Measurements from ENCODE around the gene HKDC1.
"Not testable (repeated sequence)": the region's sequence is repeated elsewhere in the genome, so short reads cannot be mapped to it uniquely, and the experiment has no call there.

Gene HKDC1

GRCh38 chr10:69241575-69241974 is 21.4 kb downstream of the HKDC1 start:
- Histone ChIP-seq H3K27me3 (ENCODE audit: control insufficient read depth, insufficient read depth, low read length, poor library complexity, severe bottlenecking) (no peaks in the 10 kb centered on the region), H3K4me1 (ENCODE audit: control insufficient read depth, insufficient read depth, low read length) (no peaks in the 10 kb centered on the region), H3K27ac (ENCODE audit: insufficient read depth, low read depth, low read length, poor library complexity, severe bottlenecking) (no peak overlapping the region), H3K9me3 (ENCODE audit: control insufficient read depth, low read length) (no peaks in the 10 kb centered on the region), H3K36me3 (ENCODE audit: control insufficient read depth, insufficient read depth, low read length) (no peaks in the 10 kb centered on the region), H3K4me3 (ENCODE audit: insufficient read depth, low read depth, low read length) (no peak overlapping the region)
- 90 to 92% methylated on average over 7 of the region's 7 CpGs for WGBS, 2 experiments

- Histone ChIP-seq H3K9me3 (ENCODE audit: control insufficient read depth, low read length) (no peaks in the 10 kb centered on the region), H3K4me3 (ENCODE audit: insufficient read depth, low read depth, low read length) (no peak overlapping the region), H3K27ac (ENCODE audit: insufficient read depth, low read depth, low read length, poor library complexity, severe bottlenecking) (no peak overlapping the region), H3K4me1 (ENCODE audit: control insufficient read depth, insufficient read depth, low read length) (no peaks in the 10 kb centered on the region), H3K36me3 (ENCODE audit: control insufficient read depth, insufficient read depth, low read length) (no peaks in the 10 kb centered on the region), H3K27me3 (ENCODE audit: control insufficient read depth, insufficient read depth, low read length, poor library complexity, severe bottlenecking) (no peaks in the 10 kb centered on the region)
- WGBS, 2 experiments, result 92 to 94% methylated on average over 11 of the region's 11 CpGs
Observed at GRCh38 chr10:69242040-69242851, 22.1 kb downstream of the HKDC1 start.

GRCh38 chr10:69242852-69243212 is 22.7 kb downstream of the HKDC1 start:
- 75 to 78% methylated on average over 5 of the region's 5 CpGs for WGBS, 2 experiments

GRCh38 chr10:69243817-69244216 is 23.7 kb downstream of the HKDC1 start:
- Histone ChIP-seq H3K27me3 (ENCODE audit: control insufficient read depth, insufficient read depth, low read length, poor library complexity, severe bottlenecking) (no peaks in the 10 kb centered on the region), H3K36me3 (ENCODE audit: control insufficient read depth, insufficient read depth, low read length) (no peaks in the 10 kb centered on the region), H3K9me3 (ENCODE audit: control insufficient read depth, low read length) (no peaks in the 10 kb centered on the region), H3K4me3 (ENCODE audit: insufficient read depth, low read depth, low read length) (no peak overlapping the region), H3K27ac (ENCODE audit: insufficient read depth, low read depth, low read length, poor library complexity, severe bottlenecking) (no peak overlapping the region), H3K4me1 (ENCODE audit: control insufficient read depth, insufficient read depth, low read length) (no peaks in the 10 kb centered on the region)
- 94 to 95% methylated on average over 10 of the region's 10 CpGs for WGBS, 2 experiments

More at GRCh38 chr10:69242852-69243212, 22.7 kb downstream of the HKDC1 start:
- Histone ChIP-seq H3K4me1 (ENCODE audit: control insufficient read depth, insufficient read depth, low read length) (no peaks in the 10 kb centered on the region), H3K27ac (ENCODE audit: insufficient read depth, low read depth, low read length, poor library complexity, severe bottlenecking) (no peak overlapping the region), H3K9me3 (ENCODE audit: control insufficient read depth, low read length) (no peaks in the 10 kb centered on the region), H3K27me3 (ENCODE audit: control insufficient read depth, insufficient read depth, low read length, poor library complexity, severe bottlenecking) (no peaks in the 10 kb centered on the region), H3K36me3 (ENCODE audit: control insufficient read depth, insufficient read depth, low read length) (no peaks in the 10 kb centered on the region), H3K4me3 (ENCODE audit: insufficient read depth, low read depth, low read length) (no peak overlapping the region)

GRCh38 chr10:69246036-69246435 is 25.9 kb downstream of the HKDC1 start:
- Histone ChIP-seq H3K9me3 (ENCODE audit: control insufficient read depth, low read length) (no peaks in the 10 kb centered on the region), H3K27me3 (ENCODE audit: control insufficient read depth, insufficient read depth, low read length, poor library complexity, severe bottlenecking) (no peaks in the 10 kb centered on the region), H3K27ac (ENCODE audit: insufficient read depth, low read depth, low read length, poor library complexity, severe bottlenecking) (no peak overlapping the region), H3K4me1 (ENCODE audit: control insufficient read depth, insufficient read depth, low read length) (no peaks in the 10 kb centered on the region), H3K4me3 (ENCODE audit: insufficient read depth, low read depth, low read length) (no peak overlapping the region), H3K36me3 (ENCODE audit: control insufficient read depth, insufficient read depth, low read length) (no peaks in the 10 kb centered on the region)
- WGBS, 2 experiments, result 92 to 98% methylated on average over 5 of the region's 5 CpGs

GRCh38 chr10:69246581-69247312 is 26.6 kb downstream of the HKDC1 start:
- H3K4me1 ChIP-seq (ENCODE audit: control insufficient read depth, insufficient read depth, low read length), result no peaks in the 10 kb centered on the region
- H3K36me3 ChIP-seq (ENCODE audit: control insufficient read depth, insufficient read depth, low read length), result no peaks in the 10 kb centered on the region
- no peaks in the 10 kb centered on the region for H3K27me3 ChIP-seq (ENCODE audit: control insufficient read depth, insufficient read depth, low read length, poor library complexity, severe bottlenecking)
- 85 to 86% methylated on average over 14 of the region's 14 CpGs for WGBS, 2 experiments
- no peak overlapping the region for H3K4me3 ChIP-seq (ENCODE audit: insufficient read depth, low read depth, low read length)
- H3K27ac ChIP-seq (ENCODE audit: insufficient read depth, low read depth, low read length, poor library complexity, severe bottlenecking), result no peak overlapping the region
- H3K9me3 ChIP-seq (ENCODE audit: control insufficient read depth, low read length), result no peaks in the 10 kb centered on the region

- no peaks in the 10 kb centered on the region for H3K9me3 ChIP-seq (ENCODE audit: control insufficient read depth, low read length)
- no peaks in the 10 kb centered on the region for H3K27me3 ChIP-seq (ENCODE audit: control insufficient read depth, insufficient read depth, low read length, poor library complexity, severe bottlenecking)
- H3K27ac ChIP-seq (ENCODE audit: insufficient read depth, low read depth, low read length, poor library complexity, severe bottlenecking), result no peak overlapping the region
- H3K4me1 ChIP-seq (ENCODE audit: control insufficient read depth, insufficient read depth, low read length), result no peaks in the 10 kb centered on the region
- WGBS, 2 experiments, result 93 to 98% methylated on average over 13 of the region's 13 CpGs
- no peak overlapping the region for H3K4me3 ChIP-seq (ENCODE audit: insufficient read depth, low read depth, low read length)
- no peaks in the 10 kb centered on the region for H3K36me3 ChIP-seq (ENCODE audit: control insufficient read depth, insufficient read depth, low read length)
Observed at GRCh38 chr10:69247313-69247710, 27.2 kb downstream of the HKDC1 start.

GRCh38 chr10:69248117-69248730 is 28.1 kb downstream of the HKDC1 start:
- no peaks in the 10 kb centered on the region for H3K36me3 ChIP-seq (ENCODE audit: control insufficient read depth, insufficient read depth, low read length)
- no peak overlapping the region for H3K4me3 ChIP-seq (ENCODE audit: insufficient read depth, low read depth, low read length)
- H3K9me3 ChIP-seq (ENCODE audit: control insufficient read depth, low read length), result no peaks in the 10 kb centered on the region
- H3K4me1 ChIP-seq (ENCODE audit: control insufficient read depth, insufficient read depth, low read length), result no peaks in the 10 kb centered on the region
- H3K27ac ChIP-seq (ENCODE audit: insufficient read depth, low read depth, low read length, poor library complexity, severe bottlenecking), result no peak overlapping the region
- H3K27me3 ChIP-seq (ENCODE audit: control insufficient read depth, insufficient read depth, low read length, poor library complexity, severe bottlenecking), result no peaks in the 10 kb centered on the region
- 90 to 92% methylated on average over 24 of the region's 24 CpGs for WGBS, 2 experiments

- H3K27ac ChIP-seq (ENCODE audit: insufficient read depth, low read depth, low read length, poor library complexity, severe bottlenecking), result no peak overlapping the region
- H3K9me3 ChIP-seq (ENCODE audit: control insufficient read depth, low read length), result no peaks in the 10 kb centered on the region
- H3K4me1 ChIP-seq (ENCODE audit: control insufficient read depth, insufficient read depth, low read length), result no peaks in the 10 kb centered on the region
- H3K4me3 ChIP-seq (ENCODE audit: insufficient read depth, low read depth, low read length), result no peak overlapping the region
- no peaks in the 10 kb centered on the region for H3K36me3 ChIP-seq (ENCODE audit: control insufficient read depth, insufficient read depth, low read length)
- WGBS, 2 experiments, result 94 to 96% methylated on average over 14 of the region's 14 CpGs
- H3K27me3 ChIP-seq (ENCODE audit: control insufficient read depth, insufficient read depth, low read length, poor library complexity, severe bottlenecking), result no peaks in the 10 kb centered on the region
Observed at GRCh38 chr10:69250041-69250440, 29.9 kb downstream of the HKDC1 start.

GRCh38 chr10:69251417-69251816 is 31.3 kb downstream of the HKDC1 start:
- not testable (repeated sequence) for H3K36me3 ChIP-seq (ENCODE audit: control insufficient read depth, insufficient read depth, low read length); H3K4me3 ChIP-seq (ENCODE audit: insufficient read depth, low read depth, low read length); H3K9me3 ChIP-seq (ENCODE audit: control insufficient read depth, low read length); H3K4me1 ChIP-seq (ENCODE audit: control insufficient read depth, insufficient read depth, low read length); H3K27me3 ChIP-seq (ENCODE audit: control insufficient read depth, insufficient read depth, low read length, poor library complexity, severe bottlenecking); H3K27ac ChIP-seq (ENCODE audit: insufficient read depth, low read depth, low read length, poor library complexity, severe bottlenecking)
- 69% methylated on average over 2 of the region's 2 CpGs; no CpG with 5 or more reads in 1 of the 2 experiments for WGBS, 2 experiments

All from ectodermal cell (in vitro differentiated cells).